NCI-H774 (cell line): Measurements from ENCODE around the gene TPPP2.
A peak's percentile ranks its signal among the peaks of the same experiment; 100 is the strongest.
"Not testable (repeated sequence)": the region's sequence is repeated elsewhere in the genome, so short reads cannot be mapped to it uniquely, and the experiment has no call there.

ENCODE experiments used
- DNase-seq: peaks from one replicate; lab custom pipeline; 2025; lab: John Stamatoyannopoulos, UW

TPPP2 gene

GRCh38 chr14:21038441-21039422 is 8.7 kb downstream of the TPPP2 start:
- DNase-seq, result peak; percentile 52

DNA sequence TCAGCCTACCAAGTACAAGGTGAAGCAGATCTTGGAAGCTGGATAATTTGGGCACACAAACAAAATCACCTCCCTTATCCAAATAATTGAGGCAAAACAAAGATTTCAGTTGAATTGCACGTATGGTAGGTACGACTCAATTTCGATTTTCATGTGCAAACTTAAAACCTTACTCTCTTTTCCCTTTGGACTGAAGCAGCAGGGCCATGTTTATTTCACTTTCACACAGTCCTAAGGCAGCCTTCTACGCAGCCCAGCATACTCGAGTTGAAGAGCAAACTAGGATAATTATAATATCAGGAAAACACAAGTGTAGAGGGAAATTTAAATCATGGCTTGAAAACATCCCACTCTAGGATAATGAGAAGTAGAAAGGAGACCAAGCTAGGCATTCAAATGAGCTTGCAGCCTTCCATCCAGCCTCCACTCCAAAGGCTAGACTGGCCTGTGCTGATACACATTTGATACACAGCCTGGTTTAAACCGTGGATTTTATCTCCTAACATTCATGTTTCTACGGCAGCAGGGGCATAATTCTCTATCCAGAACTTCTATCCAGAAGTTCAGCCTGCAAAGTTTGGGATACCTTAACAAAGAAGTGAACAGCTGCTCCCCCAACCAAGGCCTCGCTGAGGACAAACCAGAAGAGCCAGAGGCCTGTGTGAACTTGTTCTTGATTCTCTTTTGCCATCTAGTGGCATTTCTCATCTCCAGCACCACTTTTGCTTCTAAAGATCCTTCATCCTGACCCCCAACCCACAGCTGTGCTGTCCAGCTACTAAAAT is 9.8 kb downstream of the TPPP2 start:
- peak; percentile 21 for DNase-seq

GRCh38 chr14:21040370-21040925 is 10.4 kb downstream of the TPPP2 start:
- DNase-seq, result no peak

DNA sequence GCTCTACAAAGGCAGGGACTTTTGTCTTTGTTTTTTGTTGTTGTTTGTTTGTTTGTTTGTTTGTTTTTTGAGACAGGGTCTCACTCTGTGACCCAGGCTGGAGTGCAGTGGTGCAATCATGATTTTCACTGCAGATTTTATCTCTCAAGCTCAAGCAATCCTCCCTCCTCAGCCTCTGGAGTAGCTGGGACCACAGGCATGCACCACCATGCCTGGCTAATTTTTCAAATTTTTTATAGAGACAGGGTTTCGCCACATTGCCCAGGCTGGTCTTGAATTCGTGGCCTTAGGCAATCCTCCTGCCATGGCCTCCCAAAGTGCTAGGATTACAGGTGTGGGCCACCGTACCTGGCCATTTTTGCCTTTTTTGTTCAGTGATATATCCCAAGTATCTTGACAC is 10.9 kb downstream of the TPPP2 start:
- not testable (repeated sequence) for DNase-seq

- no peak for DNase-seq
Measured at GRCh38 chr14:21041676-21042433, 11.8 kb downstream of the TPPP2 start, which contains the start of gene RNASE7. TSS of gene RNASE7 (plus strand) at chr14:21042362. CDS start at chr14:21042993, 631 bp downstream.

DNA sequence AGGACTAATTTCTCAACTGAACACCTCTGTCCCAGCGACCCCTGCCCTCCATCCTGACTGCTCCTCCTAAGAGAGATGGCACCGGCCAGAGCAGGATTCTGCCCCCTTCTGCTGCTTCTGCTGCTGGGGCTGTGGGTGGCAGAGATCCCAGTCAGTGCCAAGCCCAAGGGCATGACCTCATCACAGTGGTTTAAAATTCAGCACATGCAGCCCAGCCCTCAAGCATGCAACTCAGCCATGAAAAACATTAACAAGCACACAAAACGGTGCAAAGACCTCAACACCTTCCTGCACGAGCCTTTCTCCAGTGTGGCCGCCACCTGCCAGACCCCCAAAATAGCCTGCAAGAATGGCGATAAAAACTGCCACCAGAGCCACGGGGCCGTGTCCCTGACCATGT is 12.9 kb downstream of the TPPP2 start:
- DNase-seq, result no peak

DNA sequence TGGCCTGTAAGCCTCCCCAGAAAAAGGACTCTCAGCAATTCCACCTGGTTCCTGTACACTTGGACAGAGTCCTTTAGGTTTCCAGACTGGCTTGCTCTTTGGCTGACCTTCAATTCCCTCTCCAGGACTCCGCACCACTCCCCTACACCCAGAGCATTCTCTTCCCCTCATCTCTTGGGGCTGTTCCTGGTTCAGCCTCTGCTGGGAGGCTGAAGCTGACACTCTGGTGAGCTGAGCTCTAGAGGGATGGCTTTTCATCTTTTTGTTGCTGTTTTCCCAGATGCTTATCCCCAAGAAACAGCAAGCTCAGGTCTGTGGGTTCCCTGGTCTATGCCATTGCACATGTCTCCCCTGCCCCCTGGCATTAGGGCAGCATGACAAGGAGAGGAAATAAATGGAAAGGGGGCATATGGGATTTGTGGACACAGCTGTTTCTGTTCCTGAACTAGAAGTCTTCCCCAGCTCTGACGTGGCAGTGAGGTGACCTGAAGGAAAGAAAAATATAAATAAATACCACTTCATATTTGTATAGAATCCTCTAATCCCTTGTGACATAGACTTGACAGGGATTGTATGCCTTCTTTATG is 13.5 kb downstream of the TPPP2 start:
- DNase-seq, result no peak

- no peak for DNase-seq
Measured at GRCh38 chr14:21043974-21044618, 14.1 kb downstream of the TPPP2 start.

DNA sequence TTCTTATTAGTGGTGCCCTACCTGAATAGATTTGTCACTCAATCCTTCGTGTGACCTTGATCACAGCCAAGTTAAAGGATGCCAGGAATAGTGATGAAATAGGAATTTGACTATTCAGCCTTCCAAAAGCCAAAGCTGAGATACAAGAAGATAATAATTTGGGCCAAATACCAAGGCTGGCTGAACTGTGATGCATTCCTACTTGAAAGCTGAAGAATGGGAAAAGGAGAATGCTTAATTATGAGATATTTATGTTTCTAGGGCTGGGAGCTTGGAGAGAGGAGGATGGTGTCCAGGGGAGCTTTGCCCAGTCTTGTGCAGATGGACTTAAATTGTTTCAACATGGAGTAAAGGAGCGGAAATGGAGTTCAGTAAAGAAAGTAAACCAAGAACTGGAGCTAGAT is 17.4 kb downstream of the TPPP2 start:
- DNase-seq, result no peak

GRCh38 chr14:21048638-21049037 is 18.6 kb downstream of the TPPP2 start:
- DNase-seq, result no peak

DNA sequence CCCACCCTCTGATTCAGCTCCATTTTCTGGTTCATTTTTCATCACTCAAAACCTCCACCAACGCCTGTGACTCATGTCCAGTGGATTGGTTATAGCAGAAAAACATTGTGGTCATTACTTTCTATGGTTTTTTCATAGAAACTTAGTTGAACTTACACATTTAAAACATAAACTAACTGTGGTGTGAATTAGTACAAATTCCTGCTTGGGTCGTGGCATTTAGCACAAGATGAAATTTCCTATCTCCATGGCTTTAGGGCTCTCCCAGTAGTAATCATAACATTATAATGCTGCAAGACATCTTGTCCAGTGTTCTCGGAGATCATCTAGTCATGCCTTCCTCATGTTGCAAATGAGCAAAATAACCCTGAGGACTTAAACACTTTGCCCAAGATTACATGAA is 19.3 kb downstream of the TPPP2 start:
- DNase-seq, result no peak

- no peak for DNase-seq
Measured at GRCh38 chr14:21050597-21050996, 20.6 kb downstream of the TPPP2 start.

- DNase-seq, result no peak
Measured at GRCh38 chr14:21053184-21054122, 23.4 kb downstream of the TPPP2 start.

GRCh38 chr14:21054123-21054767 is 24.2 kb downstream of the TPPP2 start:
- no peak for DNase-seq

DNA sequence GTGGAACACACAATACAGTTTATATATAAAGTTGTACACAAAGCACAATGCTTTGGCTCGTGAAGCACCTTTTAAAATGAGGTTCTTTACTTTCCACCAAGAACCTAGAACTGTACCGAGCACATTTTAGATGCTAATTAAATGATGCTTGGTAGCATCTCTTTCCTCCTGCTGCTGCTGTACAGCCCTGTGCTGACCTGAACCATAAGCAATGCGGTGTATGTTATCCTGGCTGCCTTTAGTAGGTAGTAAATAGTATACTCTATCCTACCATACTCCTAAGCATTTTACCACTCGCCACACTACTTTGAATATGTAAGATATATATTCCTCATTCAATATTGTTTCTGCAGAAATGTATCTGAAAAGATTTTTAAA is 24.7 kb downstream of the TPPP2 start:
- DNase-seq, result no peak

- DNase-seq, result no peak
Measured at GRCh38 chr14:21055432-21056117, 25.6 kb downstream of the TPPP2 start.

DNA sequence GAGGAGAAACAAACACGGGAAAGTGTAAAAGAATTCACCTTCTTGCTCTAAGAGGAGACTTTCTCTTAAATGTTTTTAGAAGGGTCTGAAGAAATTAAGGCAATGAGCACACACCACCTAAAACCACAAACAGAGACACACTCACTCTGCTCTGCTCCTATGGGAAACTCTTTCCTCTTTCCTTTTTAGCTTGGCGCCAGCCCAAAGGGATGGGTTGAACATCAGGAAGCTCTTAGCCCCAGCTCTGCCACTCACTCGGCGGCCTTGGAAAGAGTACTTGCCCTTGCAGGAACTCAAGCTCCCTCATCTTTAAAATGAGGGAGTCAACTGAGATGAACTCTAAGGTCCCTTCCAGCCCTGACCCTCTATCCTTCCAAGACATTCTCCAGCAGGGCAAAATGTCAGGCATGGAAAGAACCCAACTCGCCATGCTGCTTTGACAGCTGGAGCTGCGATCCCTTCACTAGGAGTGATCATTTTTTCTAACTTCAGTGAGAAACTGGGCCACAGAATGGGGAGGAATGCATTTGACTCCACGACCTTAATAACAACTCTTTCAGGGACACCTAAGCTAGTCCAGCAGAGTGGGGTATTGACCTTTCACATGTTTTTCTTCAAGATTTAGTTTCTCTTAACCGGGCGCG is 26.6 kb downstream of the TPPP2 start:
- no peak for DNase-seq
